HepG2 (cell line): ENCODE data around the gene LTB4R2. TPM values are rescaled to one million over a fixed set of nuclear protein-coding genes. Genes with fewer than 3 reads are reported as not detected.

Experiments used
- ATAC-seq: fragments of 200-7000 bp; cut with Tn5 transposase; 3 replicates; pipeline ENCODE4 v1.9.1; 2020; ENCODE audit warnings: mild to moderate bottlenecking, moderate library complexity
- BruUV-seq: library from RNA; stranded (reverse); fragments of 400-500 nt; replicated peaks from 2 replicates; lab custom pipeline; 2021; lab: Mats Ljungman, UMichigan
- CTCF ChIA-PET: fragments of 300-600 bp; formaldehyde crosslinking; extraction: SDS; loops from one replicate; lab custom pipeline; 2021; ENCODE audit warnings: low total read pairs, inconsistent platforms, low intra/inter-chr PET ratio; lab: Yijun Ruan, JAX
- POLR2A ChIA-PET: fragments of 350-600 bp; sonication (Branson Sonifier 250); formaldehyde crosslinking; loops from one replicate; lab custom pipeline; 2020; ENCODE audit warnings: antibody characterized with exemption, inconsistent platforms; lab: Yijun Ruan, JAX
- DNase-seq: peaks from one replicate; pipeline ENCODE4 v3.0.0-alpha.2; 2015; ENCODE audit warnings: low spot score
- FAIRE-seq: peaks from 3 replicates; lab custom pipeline; 2011; peaks lifted over from hg19 to GRCh38; lab: Jason Lieb, UNC
- H2AFZ ChIP-seq: one replicate; pipeline ENCODE4 v1.6.1; 2011; ENCODE audit warnings: low read length, inconsistent platforms
- H3K27ac ChIP-seq: fragments of 300-600 bp; 3 replicates; pipeline ENCODE4 v1.8.0; 2011; ENCODE audit warnings: mixed run types, mild to moderate bottlenecking, mixed read lengths, low read length, inconsistent platforms; ENCODE audit not compliant: insufficient read depth; ENCODE audit errors: extremely low read length
- H3K27me3 ChIP-seq, 2 experiments: fragments of 200-600 bp in 1 of 2; 2 replicates in 1 of 2; 3 replicates in 1 of 2; pipeline versions ENCODE4 v1.6.0 to v1.8.0; 2011; ENCODE audit warnings: low read length in 2 of 2, mild to moderate bottlenecking in 2 of 2, moderate library complexity in 2 of 2, inconsistent platforms in 1 of 2; ENCODE audit not compliant: insufficient read depth in 2 of 2, control insufficient read depth in 1 of 2
- H3K36me3 ChIP-seq, 2 experiments: fragments of 200-600 bp in 1 of 2; replicated peaks in 1 of 2; 2 replicates in 1 of 2; 3 replicates in 1 of 2; pipeline versions ENCODE4 v1.5.1 to v1.8.0; 2011; ENCODE audit warnings: low read length in 2 of 2, inconsistent platforms in 1 of 2; ENCODE audit not compliant: insufficient read depth in 2 of 2, control insufficient read depth in 1 of 2
- H3K4me1 ChIP-seq: 2 replicates; pipeline ENCODE4 v1.5.1; 2012; ENCODE audit warnings: low read length, inconsistent platforms; ENCODE audit not compliant: insufficient read depth
- H3K4me2 ChIP-seq: 2 replicates; pipeline ENCODE4 v1.6.0; 2011; ENCODE audit warnings: low read depth, low read length, inconsistent platforms
- H3K4me3 ChIP-seq, 3 experiments: fragments of 200-600 bp in 1 of 3; sonication (generic), shearing (Covaris generic) in 1 of 3; replicated peaks in 1 of 3; 2 replicates each; pipeline ENCODE4 v1.5.1; 2011 to 2016; ENCODE audit warnings: low read length in 3 of 3, inconsistent platforms in 2 of 3, low read depth in 2 of 3, mild to moderate bottlenecking in 2 of 3, control low read depth in 1 of 3, mixed read lengths in 1 of 3; ENCODE audit not compliant: insufficient read depth in 1 of 3
- H3K79me2 ChIP-seq: one replicate; pipeline ENCODE4 v1.6.1; 2011; ENCODE audit warnings: low read length, inconsistent platforms; ENCODE audit not compliant: insufficient read depth
- H3K9ac ChIP-seq: 2 replicates; pipeline ENCODE4 v1.6.0; 2011; ENCODE audit warnings: mild to moderate bottlenecking, low read depth, low read length, inconsistent platforms; ENCODE audit not compliant: insufficient read depth
- H3K9me3 ChIP-seq: 2 replicates; pipeline ENCODE4 v1.5.1; 2012; ENCODE audit warnings: mild to moderate bottlenecking, low read length
- H4K20me1 ChIP-seq: 2 replicates; pipeline ENCODE4 v1.6.0; 2011; ENCODE audit warnings: inconsistent platforms, mild to moderate bottlenecking, low read length, moderate library complexity; ENCODE audit not compliant: insufficient read depth
- HIVEP1 ChIP-seq: sonication (generic); formaldehyde crosslinking; IDR thresholded peaks from 2 replicates; pipeline ENCODE4 v1.4.0; 2020; ENCODE audit warnings: mild to moderate bottlenecking, missing genetic modification reagents
- HOXA3 ChIP-seq: sonication (generic); formaldehyde crosslinking; IDR thresholded peaks from 2 replicates; pipeline ENCODE4 v1.5.0; 2020; ENCODE audit warnings: missing genetic modification reagents
- POLR2AphosphoS2 ChIP-seq: IDR thresholded peaks from 2 replicates; pipeline ENCODE4 v1.6.1; 2011; ENCODE audit warnings: low read depth, low read length, improper control_type of control experiment
- POLR2AphosphoS5 ChIP-seq: IDR thresholded peaks from 2 replicates; pipeline ENCODE4 v1.6.1; 2012; ENCODE audit warnings: low read depth, low read length
- RBM22 ChIP-seq: fragments of 200-400 bp; formaldehyde crosslinking; optimal IDR thresholded peaks from 2 replicates; pipeline ENCODE3; 2017; ENCODE audit warnings: mild to moderate bottlenecking, low read length, moderate library complexity
- YEATS2 ChIP-seq: sonication (generic); formaldehyde crosslinking; IDR thresholded peaks from 2 replicates; pipeline ENCODE4 v1.4.0; 2020; ENCODE audit warnings: missing genetic modification reagents, borderline replicate concordance
- ZFAT ChIP-seq: sonication (generic); formaldehyde crosslinking; conservative IDR thresholded peaks from 2 replicates; pipeline ENCODE4 v1.8.1; 2023; ENCODE audit warnings: missing genetic modification reagents, inconsistent platforms
- ZNF235 ChIP-seq: sonication (generic); formaldehyde crosslinking; IDR thresholded peaks from 2 replicates; pipeline ENCODE4 v1.8.1; 2023; ENCODE audit warnings: mild to moderate bottlenecking, missing genetic modification reagents, borderline replicate concordance
- ZNF432 ChIP-seq: sonication (generic); formaldehyde crosslinking; IDR thresholded peaks from 2 replicates; pipeline ENCODE4 v1.5.0; 2020; ENCODE audit warnings: missing genetic modification reagents, mild to moderate bottlenecking, borderline replicate concordance
- WGBS: methylation state at CpG from one replicate; pipeline ENCODE4 v1.1.6; 2017; ENCODE audit warnings: low lambda C conversion rate; 5-methylcytosine and 5-hydroxymethylcytosine counted together
- in situ Hi-C: cut with HindIII; loops from 2 replicates; pipeline ENCODE4 v1.10.0; 2017; ENCODE audit warnings: low pct_unique_long_range_greater_than_20kb; ENCODE audit not compliant: extremely low pct_ligation_motif_present
- intact Hi-C: fragments of 100-400 bp; cut with micrococcal nuclease; formaldehyde crosslinking; loops from one replicate; pipeline ENCODE4 v1.10.0; 2022; ENCODE audit not compliant: unreplicated experiment
- polyA plus RNA-seq, 8 experiments: library from polyadenylated mRNA; depleted of rRNA in 3 of 8; stranded (reverse) in 7 of 8; unstranded in 1 of 8; fragments of >200 nt; fragmentation: Illumina TruSeq in 4 of 8; extraction: Trizol in 4 of 8; gene quantifications; 2 replicates each; pipeline versions ENCODE4 v1.2.1 to v1.2.3, GENCODE V29; 2011 to 2016; ENCODE audit warnings: low read depth in 4 of 8, missing spikeins in 1 of 8, mixed read lengths in 1 of 8; ENCODE audit not compliant: insufficient read depth in 1 of 8
- total RNA-seq, 5 experiments: library from RNA; depleted of rRNA; stranded (reverse); fragments of >200 nt; fragmentation: Illumina TruSeq; extraction: Trizol; gene quantifications; 2 replicates each; pipeline ENCODE4 v1.2.3, GENCODE V29; 2016; ENCODE audit warnings: low read depth in 1 of 5

Gene LTB4R2
- total and polyA plus RNA-seq, 2 of the 13 experiments (the other 11 are each of a cell fraction or from before 2014, with no cell fraction given), result 3.9 to 6.9 TPM

GRCh38 chr14:24312736-24313507 is 3.0 kb downstream of the LTB4R2 start:
- 87% methylated on average over 9 of the region's 9 CpGs for WGBS
- no peak for FAIRE-seq
- Histone ChIP-seq H3K79me2 (no peaks in the 10 kb centered on the region), H2AFZ (no peak overlapping the region), H3K9ac (no peak overlapping the region), H4K20me1 (no peaks in the 10 kb centered on the region), H3K27me3 (peaks cover 0 to 13% of the 10 kb centered on the region in 2 experiments; a peak in 2 of 5 replicates), H3K9me3 (no peaks in the 10 kb centered on the region), H3K4me3 (no peak overlapping the region)
- ChIA-PET CTCF (interaction anchor here (0.6 kb wide), 1 partner anchor 19 kb away, joined by 3 read pairs; no protein-coding TSS in a partner anchor), POLR2A (interaction anchor here (1.4 to 24.7 kb wide), 4 partner anchors 14 to 72 kb away, joined by 3 to 850 read pairs (median 112); partner anchors contain the start of genes DHRS1, GMPR2, NEDD8 and NOP9)
- ATAC-seq, result no peak
- intact Hi-C loops, result no loop called here
- BruUV-seq, result no TSS peak
- no peak for DNase-seq
- in situ Hi-C loops, result no loop called here
- peak; percentile 57 for TF ChIP-seq POLR2AphosphoS5
- TF ChIP-seq ZFAT (CRISPR knock-in tag), result no peak
- 0 out of 2 replicates have a peak, but pooled peaks have one; percentile 4 for TF ChIP-seq HOXA3 (CRISPR knock-in tag)
- TF ChIP-seq ZNF432, result no peak
- TF ChIP-seq RBM22, result peak; percentile 83
- TF ChIP-seq POLR2AphosphoS2, result peak; percentile 63; the same call in 1 of the 2 replicates
- TF ChIP-seq YEATS2 (CRISPR knock-in tag), result 0 out of 2 replicates have a peak, but pooled peaks have one; percentile 31
- peak; percentile 68; the same call in 1 of the 2 replicates for TF ChIP-seq HIVEP1
- TF ChIP-seq ZNF235 (CRISPR knock-in tag), result no peak
- TF ChIP-seq, all 625 proteins: peak for 6
- Histone ChIP-seq H3K27ac (no peak overlapping the region), H3K36me3 (0 out of 5 replicates have a peak, but pooled peaks cover 0 to 1% of the 10 kb centered on the region in 2 experiments), H3K4me1 (peaks cover 60% of the 10 kb centered on the region), H3K4me2 (no peak overlapping the region)
